ENCODE data around the gene C19orf67. TPM values are rescaled to one million over a fixed set of nuclear protein-coding genes. Genes with fewer than 3 reads are reported as not detected.

Gene C19orf67
- total RNA-seq, 2 experiments from 2014 or later, result 0.21 to 0.39 TPM

GRCh38 chr19:14093117-14093823 is 7.7 kb upstream of the C19orf67 start:
- no peak overlapping the region for H3K27ac Mint-ChIP-seq
- DNase-seq (no peak), ATAC-seq (no peak)
- CTCF ChIA-PET, result interaction anchor here (0.8 to 1.5 kb wide), 4 partner anchors 15 to 100 kb away, joined by 4 to 8 read pairs (median 5); no protein-coding TSS in a partner anchor
- no peak overlapping the region for H3K4me3 Mint-ChIP-seq
- H3K36me3 Mint-ChIP-seq (ENCODE audit: low read depth), result peaks cover 26% of the 10 kb centered on the region
- intact Hi-C loops (cut with DNase I, micrococcal nuclease), result loop anchor here (5.0 kb wide), 2 partner anchors 44 to 931 kb away; partner anchors contain the start of gene ASF1B (in 1 of the 2)
- peaks cover 9% of the 10 kb centered on the region for H3K9me3 Mint-ChIP-seq (ENCODE audit: low read depth)
- peaks cover 17% of the 10 kb centered on the region for H3K4me1 Mint-ChIP-seq
- no peaks in the 10 kb centered on the region for H3K27me3 Mint-ChIP-seq
- POLR2A ChIA-PET, result no interaction called here

GRCh38 chr19:14091813-14092462 is 6.4 kb upstream of the C19orf67 start:
- ATAC-seq, result peak; percentile 7
- peaks cover 9% of the 10 kb centered on the region for H3K9me3 Mint-ChIP-seq (ENCODE audit: low read depth)
- CTCF ChIA-PET, result interaction anchor here (0.6 to 1.6 kb wide), 8 partner anchors 10 to 344 kb away, joined by 3 to 5 read pairs (median 4); partner anchors contain the start of genes ASF1B and PRKACA

GRCh38 chr19:14091081-14091812 is 5.7 kb upstream of the C19orf67 start:
- CTCF ChIA-PET, result interaction anchor here (0.6 to 1.6 kb wide), 7 partner anchors 9 to 343 kb away, joined by 3 to 5 read pairs (median 4); partner anchors contain the start of genes ASF1B and PRKACA
- peaks cover 9% of the 10 kb centered on the region for H3K9me3 Mint-ChIP-seq (ENCODE audit: low read depth)

More at GRCh38 chr19:14091813-14092462, 6.4 kb upstream of the C19orf67 start:
- peak; percentile 76 for DNase-seq
- Mint-ChIP-seq H3K4me3 (peak overlapping the region; percentile 81), H3K27me3 (no peaks in the 10 kb centered on the region), H3K36me3 (ENCODE audit: low read depth) (peaks cover 32% of the 10 kb centered on the region), H3K4me1 (peaks cover 20% of the 10 kb centered on the region), H3K27ac (peak overlapping the region; percentile 98)
- POLR2A ChIA-PET, result no interaction called here
- intact Hi-C loops (cut with DNase I, micrococcal nuclease), result loop anchor here (1.0 to 5.0 kb wide), 10 partner anchors 11 to 930 kb away; partner anchors contain the start of genes ASF1B (in 2 of the 2), PRKACA (in 2 of the 2) and DDX39A (in 1 of the 2)

GRCh38 chr19:14090509-14091080 is 5.0 kb upstream of the C19orf67 start, which contains the start of gene SAMD1:
Gene SAMD1 (minus strand): TSS chr19:14090751.
- no peaks in the 10 kb centered on the region for H3K27me3 Mint-ChIP-seq
- H3K27ac Mint-ChIP-seq, result peak within 1 kb of the TSS; percentile 98
- H3K36me3 Mint-ChIP-seq (ENCODE audit: low read depth), result peaks cover 28% of the 10 kb centered on the region
- ChIA-PET POLR2A (no interaction called here), CTCF (interaction anchor here (1.3 to 1.6 kb wide), 2 partner anchors 46 kb away, joined by 5 to 6 read pairs; partner anchors contain the start of gene ASF1B)
- H3K4me3 Mint-ChIP-seq, result peak within 1 kb of the TSS; percentile 81
- H3K9me3 Mint-ChIP-seq (ENCODE audit: low read depth), result peaks cover 9% of the 10 kb centered on the region
- peaks cover 20% of the 10 kb centered on the region for H3K4me1 Mint-ChIP-seq
- intact Hi-C loops (cut with DNase I, micrococcal nuclease), result loop anchor here (1.0 to 5.0 kb wide), 10 partner anchors 9 to 928 kb away; partner anchors contain the start of genes ASF1B (in 2 of the 2), PRKACA (in 2 of the 2) and DDX39A (in 1 of the 2)
- peak; percentile 92 for DNase-seq
- ATAC-seq, result peak; percentile 58

More at GRCh38 chr19:14091081-14091812, 5.7 kb upstream of the C19orf67 start:
- H3K27ac Mint-ChIP-seq, result peak overlapping the region; percentile 98
- ATAC-seq, result peak; percentile 75
- peak overlapping the region; percentile 81 for H3K4me3 Mint-ChIP-seq
- peak; percentile 76 for DNase-seq
- peaks cover 28% of the 10 kb centered on the region for H3K36me3 Mint-ChIP-seq (ENCODE audit: low read depth)
- POLR2A ChIA-PET, result no interaction called here
- H3K4me1 Mint-ChIP-seq, result peaks cover 20% of the 10 kb centered on the region
- intact Hi-C loops (cut with DNase I, micrococcal nuclease), result loop anchor here (1.0 to 5.0 kb wide), 10 partner anchors 10 to 929 kb away; partner anchors contain the start of genes ASF1B (in 2 of the 2), PRKACA (in 2 of the 2) and DDX39A (in 1 of the 2)
- no peaks in the 10 kb centered on the region for H3K27me3 Mint-ChIP-seq

GRCh38 chr19:14089662-14090508 is 4.3 kb upstream of the C19orf67 start:
- intact Hi-C loops (cut with DNase I, micrococcal nuclease), result loop anchor here (1.0 to 5.0 kb wide), 6 partner anchors 9 to 928 kb away; partner anchors contain the start of genes ASF1B (in 1 of the 2), DDX39A (in 1 of the 2) and PRKACA (in 1 of the 2)
- ChIA-PET CTCF (interaction anchor here (1.3 to 3.6 kb wide), 2 partner anchors 17 to 47 kb away, joined by 6 to 14 read pairs; partner anchors contain the start of genes ASF1B and MISP3), POLR2A (no interaction called here)
- peak; percentile 7 for ATAC-seq
- peaks cover 20% of the 10 kb centered on the region for H3K4me1 Mint-ChIP-seq
- peak overlapping the region; percentile 75 for H3K27ac Mint-ChIP-seq
- peak; percentile 71 for DNase-seq
- no peaks in the 10 kb centered on the region for H3K27me3 Mint-ChIP-seq
- peak overlapping the region; percentile 81 for H3K4me3 Mint-ChIP-seq
- H3K9me3 Mint-ChIP-seq (ENCODE audit: low read depth), result peaks cover 9% of the 10 kb centered on the region
- peaks cover 30% of the 10 kb centered on the region for H3K36me3 Mint-ChIP-seq (ENCODE audit: low read depth)

- H3K27me3 Mint-ChIP-seq, result no peaks in the 10 kb centered on the region
- intact Hi-C loops (cut with DNase I, micrococcal nuclease), result no loop called here
- peaks cover 16% of the 10 kb centered on the region for H3K4me1 Mint-ChIP-seq
- CTCF ChIA-PET, result interaction anchor here (1.3 to 3.6 kb wide), 2 partner anchors 17 to 47 kb away, joined by 6 to 14 read pairs; partner anchors contain the start of genes ASF1B and MISP3
- peaks cover 9% of the 10 kb centered on the region for H3K9me3 Mint-ChIP-seq (ENCODE audit: low read depth)
- ATAC-seq, result no peak
- peak; percentile 39 for DNase-seq
- peak overlapping the region; percentile 81 for H3K4me3 Mint-ChIP-seq
- POLR2A ChIA-PET, result no interaction called here
- peaks cover 30% of the 10 kb centered on the region for H3K36me3 Mint-ChIP-seq (ENCODE audit: low read depth)
- H3K27ac Mint-ChIP-seq, result peak overlapping the region; percentile 75
Observed at GRCh38 chr19:14089412-14089661, 3.8 kb upstream of the C19orf67 start.

- ChIA-PET POLR2A (no interaction called here), CTCF (interaction anchor here (1.3 to 3.6 kb wide), 2 partner anchors 16 to 48 kb away, joined by 6 to 14 read pairs; partner anchors contain the start of genes ASF1B and MISP3)
- H3K27ac Mint-ChIP-seq, result peak overlapping the region; percentile 75
- H3K9me3 Mint-ChIP-seq (ENCODE audit: low read depth), result peaks cover 9% of the 10 kb centered on the region
- ATAC-seq (no peak), DNase-seq (no peak)
- intact Hi-C loops (cut with DNase I, micrococcal nuclease), result no loop called here
- peaks cover 30% of the 10 kb centered on the region for H3K36me3 Mint-ChIP-seq (ENCODE audit: low read depth)
- peak overlapping the region; percentile 81 for H3K4me3 Mint-ChIP-seq
- H3K4me1 Mint-ChIP-seq, result peaks cover 16% of the 10 kb centered on the region
- H3K27me3 Mint-ChIP-seq, result no peaks in the 10 kb centered on the region
Observed at GRCh38 chr19:14088634-14089411, 3.2 kb upstream of the C19orf67 start.

GRCh38 chr19:14086098-14086497 is 515 bp upstream of the C19orf67 start:
- peaks cover 18% of the 10 kb centered on the region for H3K36me3 Mint-ChIP-seq (ENCODE audit: low read depth)
- H3K9me3 Mint-ChIP-seq (ENCODE audit: low read depth), result no peaks in the 10 kb centered on the region
- no peak overlapping the region for H3K27ac Mint-ChIP-seq
- peaks cover 12% of the 10 kb centered on the region for H3K4me1 Mint-ChIP-seq
- POLR2A ChIA-PET, result interaction anchor here (0.7 kb wide), 1 partner anchor 499 kb away, joined by 3 read pairs; no protein-coding TSS in a partner anchor
- CTCF ChIA-PET, result interaction anchor here (0.6 to 4.4 kb wide), 2 partner anchors 13 to 18 kb away, joined by 3 to 23 read pairs; partner anchors contain the start of gene MISP3
- ATAC-seq (no peak), DNase-seq (no peak)
- intact Hi-C loops (cut with DNase I, micrococcal nuclease), result no loop called here
- no peak overlapping the region for H3K4me3 Mint-ChIP-seq
- no peaks in the 10 kb centered on the region for H3K27me3 Mint-ChIP-seq

GRCh38 chr19:14082675-14082960 is 3.0 kb downstream of the C19orf67 start:
- DNase-seq (no peak), ATAC-seq (no peak)
- CTCF ChIA-PET, result interaction anchor here (0.5 to 4.4 kb wide), 9 partner anchors 9 to 414 kb away, joined by 3 to 23 read pairs (median 5); partner anchors contain the start of genes ASF1B and MISP3
- Mint-ChIP-seq H3K36me3 (ENCODE audit: low read depth) (peaks cover 3% of the 10 kb centered on the region), H3K4me1 (peaks cover 10% of the 10 kb centered on the region), H3K27ac (no peak overlapping the region), H3K4me3 (peak overlapping the region; percentile 10), H3K27me3 (no peaks in the 10 kb centered on the region), H3K9me3 (ENCODE audit: low read depth) (no peaks in the 10 kb centered on the region)
- POLR2A ChIA-PET, result interaction anchor here (0.6 kb wide), 2 partner anchors 70 to 1291 kb away, joined by 3 to 5 read pairs; partner anchors contain the start of gene JUNB
- intact Hi-C loops (cut with DNase I, micrococcal nuclease), result no loop called here

Data from activated CD4-positive, alpha-beta T cell treated with anti-CD3 and anti-CD28 coated beads for 36 hours (primary cell).